Putamen (tissue), 1 donor: ENCODE results near the gene AUH.

Experiments used
- DNase-seq: peaks from one replicate; pipeline ENCODE4 v3.0.0-alpha.2; 2016; ENCODE audit warnings: low spot score

Gene AUH

DNA sequence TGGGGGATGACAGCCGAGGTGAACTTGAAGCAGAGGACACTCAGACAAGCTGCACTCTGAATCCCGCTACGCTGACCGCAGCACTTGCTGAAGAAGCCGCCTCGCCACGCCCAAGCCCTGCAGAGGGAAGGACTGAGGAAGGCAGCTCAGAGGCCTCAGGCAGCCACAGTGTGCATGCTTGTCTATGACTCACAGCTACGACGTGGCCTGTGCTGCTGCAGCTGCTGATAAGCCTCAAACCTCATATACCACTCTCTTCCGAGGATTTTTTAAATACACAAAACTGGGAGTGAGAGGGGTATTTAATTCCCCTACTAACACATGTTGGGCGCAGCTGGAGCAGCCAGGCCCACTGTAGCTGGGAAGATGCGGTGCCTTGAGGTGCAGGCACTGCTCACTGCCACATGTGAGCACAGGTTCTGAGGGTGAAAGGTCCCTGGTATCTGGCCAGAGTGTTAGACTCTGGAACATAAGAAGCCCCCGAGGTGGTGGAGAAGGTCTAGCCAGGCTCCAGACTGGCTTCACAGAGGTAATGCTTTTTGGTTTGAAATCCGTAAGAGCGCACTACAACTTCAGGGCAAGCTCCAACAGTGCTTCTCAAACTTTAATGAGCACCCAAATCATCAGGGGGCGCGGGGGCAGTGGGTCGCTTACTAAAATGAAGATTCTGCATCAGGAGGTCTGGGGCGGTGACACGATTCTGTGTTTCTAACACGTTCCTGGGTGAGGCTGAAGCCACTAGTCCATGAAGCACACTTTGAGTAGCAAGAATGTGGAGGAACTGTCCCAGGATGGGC lies 196.8 kb downstream of the AUH start:
- peak; percentile 7 for DNase-seq
